Keratinocyte (primary cell): ENCODE results near the gene COL6A5. TPM values are rescaled to one million over a fixed set of nuclear protein-coding genes. Genes with fewer than 3 reads are reported as not detected.
"Not testable (repeated sequence)": the region's sequence is repeated elsewhere in the genome, so short reads cannot be mapped to it uniquely, and the experiment has no call there.

Experiments used
- DNase-seq: peaks from one replicate; pipeline ENCODE4 v3.0.0-alpha.2; 2011; ENCODE audit warnings: low read depth, missing footprints, low spot score
- FAIRE-seq: peaks from 2 replicates; lab custom pipeline; 2011; peaks lifted over from hg19 to GRCh38; lab: Jason Lieb, UNC
- H2AFZ ChIP-seq: 2 replicates; pipeline ENCODE4 v1.6.0; 2012; ENCODE audit warnings: low read length, control low read depth, inconsistent platforms; ENCODE audit not compliant: control insufficient read depth
- H3K27ac ChIP-seq: 2 replicates; pipeline ENCODE4 v1.5.1; 2011; ENCODE audit warnings: low read length; ENCODE audit not compliant: control insufficient read depth, insufficient read depth
- H3K27me3 ChIP-seq: 3 replicates; pipeline ENCODE4 v1.6.0; 2011; ENCODE audit warnings: low read length; ENCODE audit not compliant: control insufficient read depth, insufficient read depth; ENCODE audit errors: extremely low read depth
- H3K36me3 ChIP-seq, 2 experiments: 2 replicates in 1 of 2; 3 replicates in 1 of 2; pipeline ENCODE4 v1.5.1; 2011; ENCODE audit warnings: low read length in 2 of 2, mild to moderate bottlenecking in 1 of 2; ENCODE audit not compliant: control insufficient read depth in 2 of 2, insufficient read depth in 2 of 2; ENCODE audit errors: extremely low read depth in 1 of 2
- H3K4me1 ChIP-seq: 3 replicates; pipeline ENCODE4 v1.5.1; 2011; ENCODE audit warnings: low read length; ENCODE audit not compliant: control insufficient read depth, insufficient read depth; ENCODE audit errors: extremely low read depth
- H3K4me2 ChIP-seq: 3 replicates; pipeline ENCODE4 v1.6.0; 2011; ENCODE audit warnings: low read depth, low read length; ENCODE audit not compliant: control insufficient read depth, insufficient read depth; ENCODE audit errors: extremely low read depth
- H3K4me3 ChIP-seq, 3 experiments: fragments of 200-600 bp in 1 of 3; sonication (generic) in 1 of 3; 2 replicates in 2 of 3; 3 replicates in 1 of 3; pipeline ENCODE4 v1.5.1; 2011 to 2016; ENCODE audit warnings: low read length in 3 of 3, mild to moderate bottlenecking in 3 of 3, control low read depth in 2 of 3, inconsistent platforms in 1 of 3, low read depth in 1 of 3, mixed read lengths in 1 of 3, mixed run types in 1 of 3, moderate library complexity in 1 of 3; ENCODE audit not compliant: control insufficient read depth in 2 of 3, insufficient read depth in 2 of 3; ENCODE audit errors: extremely low read depth in 1 of 3
- H3K79me2 ChIP-seq: 2 replicates; pipeline ENCODE4 v1.6.0; 2012; ENCODE audit warnings: low read length; ENCODE audit not compliant: control insufficient read depth, insufficient read depth
- H3K9ac ChIP-seq: 3 replicates; pipeline ENCODE4 v1.6.0; 2011; ENCODE audit warnings: low read length; ENCODE audit not compliant: control insufficient read depth, insufficient read depth; ENCODE audit errors: extremely low read depth
- H3K9me1 ChIP-seq: 3 replicates; pipeline ENCODE4 v1.6.0; 2011; ENCODE audit warnings: low read length; ENCODE audit not compliant: control insufficient read depth, insufficient read depth; ENCODE audit errors: extremely low read depth
- H3K9me3 ChIP-seq: 2 replicates; pipeline ENCODE4 v1.5.1; 2012; ENCODE audit warnings: low read depth, low read length; ENCODE audit not compliant: control insufficient read depth
- H4K20me1 ChIP-seq: 3 replicates; pipeline ENCODE4 v1.6.0; 2011; ENCODE audit warnings: low read length; ENCODE audit not compliant: control insufficient read depth, insufficient read depth; ENCODE audit errors: extremely low read depth
- CTCF ChIP-seq, 3 experiments: IDR thresholded peaks in 1 of 3; conservative IDR thresholded peaks in 1 of 3; optimal IDR thresholded peaks in 1 of 3; 2 replicates in 2 of 3; 3 replicates in 1 of 3; pipeline versions ENCODE3 to v1.5.1; 2011; ENCODE audit warnings: low read length in 3 of 3, mild to moderate bottlenecking in 3 of 3, moderate library complexity in 2 of 3, control low read depth in 1 of 3, inconsistent platforms in 1 of 3; ENCODE audit not compliant: insufficient read depth in 2 of 3; ENCODE audit errors: extremely low read depth in 1 of 3
- EZH2 ChIP-seq: IDR thresholded peaks from one replicate; pipeline ENCODE4 v1.6.1; 2012; ENCODE audit warnings: inconsistent platforms, mild to moderate bottlenecking, low read length, moderate library complexity
- dilution Hi-C: fragments of 300-500 bp; cut with MboI; formaldehyde crosslinking; loops from one replicate; pipeline ENCODE4 v1.7.0; 2020; ENCODE audit warnings: low sequenced_read_pairs; ENCODE audit not compliant: extremely low pct_ligation_motif_present
- polyA plus RNA-seq, 5 experiments: library from polyadenylated mRNA; depleted of rRNA in 3 of 5; stranded (reverse) in 3 of 5; stranded (forward) in 1 of 5; unstranded in 1 of 5; fragments of >200 nt; gene quantifications; 1 replicate in 1 of 5; 2 replicates in 3 of 5; 3 replicates in 1 of 5; pipeline versions ENCODE4 v1.2.1 to v1.2.3, GENCODE V29; 2011 to 2012; ENCODE audit warnings: missing spikeins in 2 of 5, low read depth in 1 of 5, low replicate concordance in 1 of 5

COL6A5 gene
- polyA plus RNA-seq, 1 donor (not counting 4 experiments of a cell fraction or from before 2014, with no cell fraction given), result not detected

GRCh38 chr3:130429713-130430023 lies 84.2 kb downstream of the COL6A5 start:
- dilution Hi-C loops, result no loop called here
- H3K27me3 ChIP-seq, result no peaks in the 10 kb centered on the region
- no peak for FAIRE-seq

GRCh38 chr3:130430266-130430665 lies 84.8 kb downstream of the COL6A5 start:
- no peak for FAIRE-seq
- Histone ChIP-seq H2AFZ (no peak overlapping the region), H3K36me3 (no peaks in the 10 kb centered on the region), H3K27ac (no peak overlapping the region), H3K9ac (no peak overlapping the region), H3K4me2 (no peak overlapping the region), H3K79me2 (no peaks in the 10 kb centered on the region), H3K27me3 (no peaks in the 10 kb centered on the region), H3K4me3 (no peak overlapping the region), H3K4me1 (no peaks in the 10 kb centered on the region), H4K20me1 (no peaks in the 10 kb centered on the region), H3K9me1 (no peaks in the 10 kb centered on the region), H3K9me3 (no peaks in the 10 kb centered on the region)
- TF ChIP-seq CTCF (optimal IDR thresholded peaks at IDR 0.05 in 1 of 3, IDR thresholded peaks at IDR 0.05 in 1 of 3, conservative IDR thresholded peaks at IDR 0.05 in 1 of 3; ENCODE audit: extremely low read depth in 1 of 3, insufficient read depth in 2 of 3, low read length in 3 of 3) (no peak), EZH2 (no peak)
- dilution Hi-C loops, result no loop called here
- no peak for DNase-seq

More at GRCh38 chr3:130429713-130430023, 84.2 kb downstream of the COL6A5 start:
- H3K4me3 ChIP-seq, result no peak overlapping the region
- H4K20me1 ChIP-seq, result no peaks in the 10 kb centered on the region
- no peak for TF ChIP-seq EZH2
- no peaks in the 10 kb centered on the region for H3K9me1 ChIP-seq
- H3K9ac ChIP-seq, result no peak overlapping the region
- DNase-seq, result no peak
- no peaks in the 10 kb centered on the region for H3K36me3 ChIP-seq
- H3K4me1 ChIP-seq, result no peaks in the 10 kb centered on the region
- H3K9me3 ChIP-seq, result no peaks in the 10 kb centered on the region
- no peak overlapping the region for H2AFZ ChIP-seq
- no peaks in the 10 kb centered on the region for H3K79me2 ChIP-seq
- no peak overlapping the region for H3K27ac ChIP-seq
- no peak overlapping the region for H3K4me2 ChIP-seq

GRCh38 chr3:130432086-130432485 lies 86.6 kb downstream of the COL6A5 start:
- dilution Hi-C loops, result not testable (repeated sequence)

More at GRCh38 chr3:130432086-130432485, 86.6 kb downstream of the COL6A5 start:
- H4K20me1 ChIP-seq, H3K4me2 ChIP-seq, DNase-seq, H3K9ac ChIP-seq, H3K79me2 ChIP-seq, H3K9me1 ChIP-seq, H3K9me3 ChIP-seq, H3K36me3 ChIP-seq, H3K4me1 ChIP-seq, FAIRE-seq, H3K27me3 ChIP-seq, H2AFZ ChIP-seq, H3K27ac ChIP-seq, H3K4me3 ChIP-seq: not testable (repeated sequence)
